Measurements from ENCODE around the gene DPP3.
"Not testable (repeated sequence)": the region's sequence is repeated elsewhere in the genome, so short reads cannot be mapped to it uniquely, and the experiment has no call there.

The DPP3 gene

GRCh38 chr11:66480117-66480938, at the start of gene DPP3:
TSS of gene DPP3 (plus strand) at chr11:66480434. CDS start at chr11:66482201, 1,767 bp downstream.
- H3K36me3 ChIP-seq (ENCODE audit: insufficient read depth, low read length): no peaks in the 10 kb centered on the region
- H3K4me1 ChIP-seq (ENCODE audit: control insufficient read depth, insufficient read depth, low read length, unreplicated experiment): peaks cover 5% of the 10 kb centered on the region
- no peaks in the 10 kb centered on the region for H3K79me2 ChIP-seq (ENCODE audit: control insufficient read depth, insufficient read depth, low read length, unreplicated experiment)
- peak within 1 kb of the TSS; percentile 62 for H2AFZ ChIP-seq (ENCODE audit: low read length, unreplicated experiment)
- H3K27ac ChIP-seq (ENCODE audit: low read depth, low read length): peak within 1 kb of the TSS; percentile 71
- no peaks in the 10 kb centered on the region for H3K27me3 ChIP-seq (ENCODE audit: insufficient read depth, low read length)
- H3K4me3 ChIP-seq (ENCODE audit: low read depth, low read length): peak within 1 kb of the TSS; percentile 84

GRCh38 chr11:66431287-66431686, 48.9 kb upstream of the DPP3 start:
- H3K27me3 ChIP-seq (ENCODE audit: insufficient read depth, low read length); H3K79me2 ChIP-seq (ENCODE audit: control insufficient read depth, insufficient read depth, low read length, unreplicated experiment); H2AFZ ChIP-seq (ENCODE audit: low read length, unreplicated experiment); H3K4me1 ChIP-seq (ENCODE audit: control insufficient read depth, insufficient read depth, low read length, unreplicated experiment); H3K27ac ChIP-seq (ENCODE audit: low read depth, low read length); H3K36me3 ChIP-seq (ENCODE audit: insufficient read depth, low read length); H3K4me3 ChIP-seq (ENCODE audit: low read depth, low read length): not testable (repeated sequence)

- H3K36me3 ChIP-seq (ENCODE audit: insufficient read depth, low read length); H2AFZ ChIP-seq (ENCODE audit: low read length, unreplicated experiment); H3K79me2 ChIP-seq (ENCODE audit: control insufficient read depth, insufficient read depth, low read length, unreplicated experiment); H3K4me3 ChIP-seq (ENCODE audit: low read depth, low read length); H3K4me1 ChIP-seq (ENCODE audit: control insufficient read depth, insufficient read depth, low read length, unreplicated experiment); H3K27me3 ChIP-seq (ENCODE audit: insufficient read depth, low read length); H3K27ac ChIP-seq (ENCODE audit: low read depth, low read length): not testable (repeated sequence)
Measured at GRCh38 chr11:66431871-66432329, 48.3 kb upstream of the DPP3 start.

GRCh38 chr11:66432597-66432996, 47.6 kb upstream of the DPP3 start:
- H3K27me3 ChIP-seq (ENCODE audit: insufficient read depth, low read length): no peaks in the 10 kb centered on the region
- peaks cover 8% of the 10 kb centered on the region; the same call in 1 of the 2 replicates for H3K36me3 ChIP-seq (ENCODE audit: insufficient read depth, low read length)
- no peak overlapping the region for H3K4me3 ChIP-seq (ENCODE audit: low read depth, low read length)
- no peak overlapping the region for H2AFZ ChIP-seq (ENCODE audit: low read length, unreplicated experiment)
- no peaks in the 10 kb centered on the region for H3K4me1 ChIP-seq (ENCODE audit: control insufficient read depth, insufficient read depth, low read length, unreplicated experiment)
- H3K79me2 ChIP-seq (ENCODE audit: control insufficient read depth, insufficient read depth, low read length, unreplicated experiment): no peaks in the 10 kb centered on the region
- H3K27ac ChIP-seq (ENCODE audit: low read depth, low read length): no peak overlapping the region

GRCh38 chr11:66437979-66438503, 42.2 kb upstream of the DPP3 start:
- Histone ChIP-seq H3K36me3 (ENCODE audit: insufficient read depth, low read length) (peaks cover 8% of the 10 kb centered on the region; the same call in 1 of the 2 replicates), H3K27me3 (ENCODE audit: insufficient read depth, low read length) (no peaks in the 10 kb centered on the region), H3K4me1 (ENCODE audit: control insufficient read depth, insufficient read depth, low read length, unreplicated experiment) (peaks cover 4% of the 10 kb centered on the region), H3K27ac (ENCODE audit: low read depth, low read length) (peak overlapping the region; percentile 63; the same call in 1 of the 2 replicates), H2AFZ (ENCODE audit: low read length, unreplicated experiment) (peak overlapping the region; percentile 92), H3K79me2 (ENCODE audit: control insufficient read depth, insufficient read depth, low read length, unreplicated experiment) (no peaks in the 10 kb centered on the region), H3K4me3 (ENCODE audit: low read depth, low read length) (peak overlapping the region; percentile 87)

GRCh38 chr11:66438504-66439466, 41.4 kb upstream of the DPP3 start, which contains the start of gene MRPL11:
TSS of gene MRPL11 (minus strand) at chr11:66438848. CDS start at chr11:66438754, 94 bp downstream.
- Histone ChIP-seq H3K27me3 (ENCODE audit: insufficient read depth, low read length) (no peaks in the 10 kb centered on the region), H2AFZ (ENCODE audit: low read length, unreplicated experiment) (peak within 1 kb of the TSS; percentile 92), H3K36me3 (ENCODE audit: insufficient read depth, low read length) (peaks cover 8% of the 10 kb centered on the region; the same call in 1 of the 2 replicates), H3K4me3 (ENCODE audit: low read depth, low read length) (peak within 1 kb of the TSS; percentile 87), H3K27ac (ENCODE audit: low read depth, low read length) (peak within 1 kb of the TSS; percentile 63), H3K4me1 (ENCODE audit: control insufficient read depth, insufficient read depth, low read length, unreplicated experiment) (peaks cover 9% of the 10 kb centered on the region), H3K79me2 (ENCODE audit: control insufficient read depth, insufficient read depth, low read length, unreplicated experiment) (no peaks in the 10 kb centered on the region)

GRCh38 chr11:66440101-66440939, 39.9 kb upstream of the DPP3 start:
- not testable (repeated sequence) for H3K79me2 ChIP-seq (ENCODE audit: control insufficient read depth, insufficient read depth, low read length, unreplicated experiment); H2AFZ ChIP-seq (ENCODE audit: low read length, unreplicated experiment); H3K4me3 ChIP-seq (ENCODE audit: low read depth, low read length); H3K36me3 ChIP-seq (ENCODE audit: insufficient read depth, low read length); H3K27me3 ChIP-seq (ENCODE audit: insufficient read depth, low read length); H3K27ac ChIP-seq (ENCODE audit: low read depth, low read length)
- peaks cover 15% of the 10 kb centered on the region for H3K4me1 ChIP-seq (ENCODE audit: control insufficient read depth, insufficient read depth, low read length, unreplicated experiment)

- H3K27me3 ChIP-seq (ENCODE audit: insufficient read depth, low read length); H3K27ac ChIP-seq (ENCODE audit: low read depth, low read length); H3K79me2 ChIP-seq (ENCODE audit: control insufficient read depth, insufficient read depth, low read length, unreplicated experiment); H3K4me3 ChIP-seq (ENCODE audit: low read depth, low read length); H3K36me3 ChIP-seq (ENCODE audit: insufficient read depth, low read length); H2AFZ ChIP-seq (ENCODE audit: low read length, unreplicated experiment): not testable (repeated sequence)
- H3K4me1 ChIP-seq (ENCODE audit: control insufficient read depth, insufficient read depth, low read length, unreplicated experiment): peaks cover 15% of the 10 kb centered on the region
Measured at GRCh38 chr11:66440940-66441282, 39.3 kb upstream of the DPP3 start.

- H3K27ac ChIP-seq (ENCODE audit: low read depth, low read length): peak overlapping the region; percentile 89
- H3K4me3 ChIP-seq (ENCODE audit: low read depth, low read length): no peak overlapping the region
- H3K79me2 ChIP-seq (ENCODE audit: control insufficient read depth, insufficient read depth, low read length, unreplicated experiment): no peaks in the 10 kb centered on the region
- H3K36me3 ChIP-seq (ENCODE audit: insufficient read depth, low read length): no peaks in the 10 kb centered on the region
- peaks cover 10% of the 10 kb centered on the region for H3K27me3 ChIP-seq (ENCODE audit: insufficient read depth, low read length)
- peaks cover 12% of the 10 kb centered on the region for H3K4me1 ChIP-seq (ENCODE audit: control insufficient read depth, insufficient read depth, low read length, unreplicated experiment)
- no peak overlapping the region for H2AFZ ChIP-seq (ENCODE audit: low read length, unreplicated experiment)
Measured at GRCh38 chr11:66443602-66444001, 36.6 kb upstream of the DPP3 start.

GRCh38 chr11:66447012-66447411, 33.2 kb upstream of the DPP3 start:
- Histone ChIP-seq H3K4me1 (ENCODE audit: control insufficient read depth, insufficient read depth, low read length, unreplicated experiment) (peaks cover 12% of the 10 kb centered on the region), H3K27ac (ENCODE audit: low read depth, low read length) (no peak overlapping the region), H2AFZ (ENCODE audit: low read length, unreplicated experiment) (no peak overlapping the region), H3K27me3 (ENCODE audit: insufficient read depth, low read length) (peaks cover 34% of the 10 kb centered on the region), H3K79me2 (ENCODE audit: control insufficient read depth, insufficient read depth, low read length, unreplicated experiment) (no peaks in the 10 kb centered on the region), H3K4me3 (ENCODE audit: low read depth, low read length) (no peak overlapping the region), H3K36me3 (ENCODE audit: insufficient read depth, low read length) (no peaks in the 10 kb centered on the region)
